ENCODE results near the gene PEX11B.

The PEX11B gene

DNA sequence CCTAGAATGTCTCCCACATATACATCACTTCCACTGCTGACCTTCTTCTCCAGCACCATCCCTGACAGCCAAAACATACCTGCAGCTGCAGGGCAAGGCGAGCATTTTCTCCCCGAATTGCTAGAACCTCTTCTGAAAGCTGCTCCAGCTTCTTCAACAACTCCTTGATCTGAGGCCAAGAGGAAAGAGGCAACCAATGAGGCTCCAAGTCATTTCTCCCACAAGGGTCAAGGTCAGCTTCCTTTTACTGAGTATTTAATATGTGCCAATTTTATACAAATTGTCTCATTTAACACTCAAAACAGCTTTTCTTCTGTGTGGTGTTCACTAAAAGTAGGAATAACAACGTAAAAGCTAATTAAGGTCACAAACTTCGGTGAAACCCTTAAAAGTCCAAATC is 50.3 kb downstream of the PEX11B start:
- no peak for DNase-seq

DNA sequence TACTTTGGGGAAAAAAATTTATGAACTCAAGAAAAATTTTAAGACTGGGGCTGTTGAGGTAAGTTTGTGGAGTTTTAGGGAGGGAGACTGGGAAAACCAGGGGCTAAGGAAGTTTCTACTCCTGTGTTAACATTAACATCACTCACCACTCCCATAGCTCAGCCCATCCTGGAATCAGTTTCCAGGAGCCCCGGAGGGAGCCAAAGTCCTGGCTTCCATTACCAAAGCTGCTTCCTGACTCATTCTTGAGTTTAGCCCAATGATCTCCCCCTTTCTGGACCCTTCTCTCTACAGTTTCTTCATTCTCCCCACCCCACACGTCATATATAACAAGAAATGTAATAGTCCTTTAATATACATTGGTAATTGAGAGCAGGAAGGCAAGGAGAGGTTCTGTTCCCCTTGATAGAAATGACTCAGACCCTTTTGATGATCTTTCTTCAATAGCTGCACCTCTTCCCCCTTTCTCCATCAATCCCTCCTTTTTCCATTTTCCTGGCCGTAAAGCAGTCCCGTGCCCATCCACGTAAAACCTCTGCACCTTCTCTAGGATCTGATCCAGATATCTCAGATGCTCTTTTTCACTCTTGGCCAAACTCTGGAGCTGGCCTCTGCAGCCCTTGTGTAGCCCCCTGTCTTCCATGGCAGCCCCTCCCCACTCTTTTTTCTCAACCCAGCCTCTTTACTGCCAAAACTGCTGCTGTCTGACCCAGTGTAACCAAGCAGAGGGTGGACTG is 55.1 kb downstream of the PEX11B start:
- no peak for DNase-seq

All from activated T-cell treated with anti-CD3 and anti-CD28 coated beads for 4 hours (primary cell).